Neuronal stem cell (in vitro differentiated cells): ENCODE data around the gene IGSF21.
A peak's percentile ranks its signal among the peaks of the same experiment; 100 is the strongest.

Experiments used
- DNase-seq: peaks from one replicate; pipeline ENCODE4 v3.0.0-alpha.2; 2013; ENCODE audit warnings: low spot score
- H2AFZ ChIP-seq: one replicate; pipeline ENCODE4 v1.6.1; 2013; ENCODE audit warnings: mild to moderate bottlenecking, low read length, inconsistent platforms
- H2AK5ac ChIP-seq: 2 replicates; pipeline ENCODE4 v1.6.1; 2013; ENCODE audit warnings: low read depth, mild to moderate bottlenecking, inconsistent platforms, low read length, moderate library complexity, mixed read lengths
- H2BK120ac ChIP-seq: 2 replicates; pipeline ENCODE4 v1.6.1; 2013; ENCODE audit warnings: low read depth, mild to moderate bottlenecking, inconsistent platforms, low read length, moderate library complexity, mixed read lengths
- H2BK12ac ChIP-seq: one replicate; pipeline ENCODE4 v1.6.1; 2013; ENCODE audit warnings: low read length, inconsistent platforms
- H2BK15ac ChIP-seq: 2 replicates; pipeline ENCODE4 v1.6.1; 2013; ENCODE audit warnings: mild to moderate bottlenecking, low read length, inconsistent platforms, mixed read lengths
- H2BK5ac ChIP-seq: one replicate; pipeline ENCODE4 v1.6.1; 2013; ENCODE audit warnings: inconsistent platforms, mild to moderate bottlenecking, low read length, moderate library complexity
- H3K14ac ChIP-seq: one replicate; pipeline ENCODE4 v1.6.1; 2013; ENCODE audit warnings: low read length, inconsistent platforms
- H3K18ac ChIP-seq: 2 replicates; pipeline ENCODE4 v1.6.1; 2013; ENCODE audit warnings: low read length, inconsistent platforms
- H3K23ac ChIP-seq: 2 replicates; pipeline ENCODE4 v1.6.1; 2013; ENCODE audit warnings: low read depth, mild to moderate bottlenecking, mixed read lengths, low read length, inconsistent platforms; ENCODE audit not compliant: poor library complexity
- H3K27ac ChIP-seq: replicated peaks from 3 replicates; pipeline ENCODE4 v1.5.1; 2013; ENCODE audit warnings: low read length, inconsistent platforms
- H3K27me3 ChIP-seq, 3 experiments: 2 replicates each; pipeline ENCODE4 v1.6.1; 2013; ENCODE audit warnings: low read length in 3 of 3, mild to moderate bottlenecking in 2 of 3, inconsistent platforms in 1 of 3, low read depth in 1 of 3, mixed read lengths in 1 of 3, moderate library complexity in 1 of 3; ENCODE audit not compliant: control insufficient read depth in 3 of 3, insufficient read depth in 3 of 3
- H3K36me3 ChIP-seq, 2 donors: replicated peaks in 1 of 2; 2 replicates each; pipeline ENCODE4 v1.6.1; 2013; ENCODE audit warnings: low read length in 2 of 2; ENCODE audit not compliant: control insufficient read depth in 2 of 2, insufficient read depth in 2 of 2
- H3K4ac ChIP-seq: 2 replicates; pipeline ENCODE4 v1.6.1; 2013; ENCODE audit warnings: inconsistent platforms, mild to moderate bottlenecking, low read length, moderate library complexity
- H3K4me1 ChIP-seq, 2 donors: 1 replicate in 1 of 2; 2 replicates in 1 of 2; pipeline ENCODE4 v1.6.1; 2013; ENCODE audit warnings: low read length in 2 of 2, low read depth in 1 of 2; ENCODE audit not compliant: control insufficient read depth in 2 of 2, insufficient read depth in 1 of 2
- H3K4me2 ChIP-seq: one replicate; pipeline ENCODE4 v1.6.1; 2013; ENCODE audit warnings: mild to moderate bottlenecking, low read length, inconsistent platforms; ENCODE audit not compliant: insufficient read depth, poor library complexity, severe bottlenecking
- H3K4me3 ChIP-seq, 2 donors: 2 replicates each; pipeline ENCODE4 v1.5.1; 2013; ENCODE audit warnings: low read length in 2 of 2, mild to moderate bottlenecking in 2 of 2, inconsistent platforms in 1 of 2, moderate library complexity in 1 of 2
- H3K79me1 ChIP-seq: one replicate; pipeline ENCODE4 v1.6.1; 2013; ENCODE audit warnings: low read depth, mild to moderate bottlenecking, inconsistent platforms, low read length, moderate library complexity
- H3K9ac ChIP-seq: one replicate; pipeline ENCODE4 v1.6.1; 2013; ENCODE audit warnings: mild to moderate bottlenecking, low read depth, low read length, inconsistent platforms; ENCODE audit not compliant: poor library complexity
- H3K9me3 ChIP-seq, 2 donors: replicated peaks in 1 of 2; 2 replicates each; pipeline versions ENCODE3 to v1.6.1; 2013; ENCODE audit warnings: low read length in 2 of 2, mild to moderate bottlenecking in 2 of 2, inconsistent platforms in 1 of 2, low read depth in 1 of 2, mixed read lengths in 1 of 2, moderate library complexity in 1 of 2; ENCODE audit not compliant: control insufficient read depth in 2 of 2, insufficient read depth in 1 of 2
- H4K8ac ChIP-seq: one replicate; pipeline ENCODE4 v1.6.1; 2013; ENCODE audit warnings: low read depth, mild to moderate bottlenecking, inconsistent platforms, low read length, moderate library complexity
- H4K91ac ChIP-seq: one replicate; pipeline ENCODE4 v1.6.1; 2013; ENCODE audit warnings: low read length, low read depth, mild to moderate bottlenecking, inconsistent platforms; ENCODE audit not compliant: poor library complexity
- WGBS, 2 donors: extraction: QIAGEN DNeasy Blood & Tissue Kit; methylation state at CpG; one replicate each; pipeline ENCODE4 v1.1.7; 2013; ENCODE audit warnings: missing lambda C conversion rate in 2 of 2, mixed read lengths in 1 of 2; ENCODE audit not compliant: insufficient read length in 2 of 2, insufficient replicate concordance in 1 of 2; ENCODE audit errors: extremely low coverage in 2 of 2; 5-methylcytosine and 5-hydroxymethylcytosine counted together

The IGSF21 gene

DNA sequence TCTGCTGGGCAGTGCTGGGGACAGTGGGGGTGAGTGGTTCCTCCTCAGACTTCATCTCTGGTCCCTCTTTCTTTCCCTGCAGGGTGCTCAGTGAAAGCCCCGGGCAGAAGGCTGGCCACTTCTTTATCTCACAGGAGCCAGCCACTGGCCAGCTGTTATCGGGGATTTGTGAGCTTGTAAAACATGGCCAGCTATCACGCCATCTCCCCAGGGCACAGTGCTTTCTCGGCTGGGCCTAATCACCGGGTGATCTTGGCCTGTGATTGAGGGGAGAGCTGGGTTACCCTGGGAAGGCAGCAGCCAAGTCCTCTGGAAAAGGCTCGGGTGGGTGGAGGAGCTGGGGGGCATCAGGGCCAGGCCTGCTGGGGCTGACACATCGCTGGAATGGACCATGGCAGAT is 83.0 kb downstream of the IGSF21 start:
- Histone ChIP-seq H2AK5ac (no peak overlapping the region), H2BK12ac (no peak overlapping the region), H3K9me3 (no peaks in the 10 kb centered on the region), H4K8ac (no peak overlapping the region), H3K9ac (peak overlapping the region; percentile 1), H4K91ac (no peak overlapping the region), H3K23ac (no peak overlapping the region), H3K4ac (no peak overlapping the region), H3K4me1 (peaks cover 0 to 8% of the 10 kb centered on the region in 2 donors), H2AFZ (no peak overlapping the region), H3K79me1 (no peaks in the 10 kb centered on the region), H3K36me3 (no peaks in the 10 kb centered on the region), H3K27me3 (peaks cover 0 to 2% (median 0%) of the 10 kb centered on the region in 3 experiments), H3K14ac (peak overlapping the region; percentile 58), H3K18ac (peak overlapping the region; percentile 68), H2BK15ac (no peak overlapping the region), H2BK120ac (peak overlapping the region; percentile 41), H3K4me3 (no peak overlapping the region), H2BK5ac (no peak overlapping the region), H3K27ac (no peak overlapping the region), H3K4me2 (no peak overlapping the region)
- WGBS, 2 donors, result no CpG with 5 or more reads among the region's 7 CpGs
- no peak for DNase-seq

DNA sequence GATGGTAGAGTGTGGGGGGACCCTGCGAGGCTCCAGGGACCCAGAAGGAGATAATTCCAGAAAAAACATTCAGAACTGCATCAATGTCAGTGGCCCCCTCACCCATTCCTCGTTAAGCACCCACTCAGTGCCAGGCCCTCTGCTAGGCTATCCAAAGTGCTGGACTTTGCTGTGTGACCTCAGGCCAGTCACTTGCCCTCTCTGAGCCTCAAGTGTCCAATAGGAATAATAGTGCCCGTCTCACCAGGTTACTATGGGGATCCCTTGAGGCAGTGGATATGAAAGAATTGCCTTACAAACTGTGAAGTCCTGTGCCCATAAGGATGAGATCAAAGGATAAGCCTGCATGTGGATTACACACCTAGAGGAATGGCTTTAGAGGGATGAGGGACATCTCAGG is 83.4 kb downstream of the IGSF21 start:
- Histone ChIP-seq H2BK120ac (peak overlapping the region; percentile 41), H2AK5ac (no peak overlapping the region), H2BK15ac (no peak overlapping the region), H3K36me3 (no peaks in the 10 kb centered on the region), H3K27ac (no peak overlapping the region), H3K18ac (no peak overlapping the region), H3K27me3 (peaks cover 0 to 7% (median 0%) of the 10 kb centered on the region in 3 experiments), H2BK5ac (no peak overlapping the region), H4K8ac (no peak overlapping the region), H3K9ac (no peak overlapping the region), H3K4me2 (no peak overlapping the region), H3K14ac (no peak overlapping the region), H2BK12ac (no peak overlapping the region), H3K4me3 (no peak overlapping the region), H3K9me3 (no peaks in the 10 kb centered on the region), H3K79me1 (no peaks in the 10 kb centered on the region), H3K4me1 (peaks cover 0 to 8% of the 10 kb centered on the region in 2 donors), H4K91ac (no peak overlapping the region), H3K23ac (no peak overlapping the region), H3K4ac (no peak overlapping the region), H2AFZ (no peak overlapping the region)
- WGBS, 2 donors, result no CpG with 5 or more reads among the region's 3 CpGs
- DNase-seq, result no peak

- Histone ChIP-seq H2BK12ac (no peak overlapping the region), H4K91ac (no peak overlapping the region), H2AFZ (no peak overlapping the region), H2BK5ac (no peak overlapping the region), H3K23ac (no peak overlapping the region), H3K4me2 (no peak overlapping the region), H3K18ac (peak overlapping the region; percentile 84), H3K4me1 (peaks cover 0 to 8% of the 10 kb centered on the region in 2 donors), H3K9me3 (no peaks in the 10 kb centered on the region), H2BK120ac (no peak overlapping the region), H2BK15ac (peak overlapping the region; percentile 50), H4K8ac (no peak overlapping the region), H3K27me3 (peaks cover 0 to 7% (median 0%) of the 10 kb centered on the region in 3 experiments), H3K36me3 (no peaks in the 10 kb centered on the region), H3K9ac (no peak overlapping the region), H3K4me3 (no peak overlapping the region), H2AK5ac (peak overlapping the region; percentile 73), H3K4ac (no peak overlapping the region), H3K14ac (no peak overlapping the region), H3K79me1 (no peaks in the 10 kb centered on the region), H3K27ac (no peak overlapping the region)
- DNase-seq, result no peak
- WGBS, 2 donors, result no CpG with 5 or more reads among the region's 18 CpGs
Measured at GRCh38 chr1:18191481-18192155, 84.0 kb downstream of the IGSF21 start.

- Histone ChIP-seq H3K27me3 (peaks cover 0 to 7% (median 0%) of the 10 kb centered on the region in 3 experiments), H3K14ac (no peak overlapping the region), H2BK12ac (no peak overlapping the region), H3K4me2 (no peak overlapping the region), H4K91ac (no peak overlapping the region), H3K27ac (no peak overlapping the region), H2BK15ac (no peak overlapping the region), H2AFZ (no peak overlapping the region), H3K4me1 (peaks cover 0 to 8% of the 10 kb centered on the region in 2 donors), H3K23ac (no peak overlapping the region), H3K4ac (no peak overlapping the region), H3K4me3 (no peak overlapping the region), H3K18ac (peak overlapping the region; percentile 68), H4K8ac (no peak overlapping the region), H3K9me3 (no peaks in the 10 kb centered on the region), H3K9ac (no peak overlapping the region), H3K36me3 (no peaks in the 10 kb centered on the region), H2BK5ac (no peak overlapping the region), H2AK5ac (peak overlapping the region; percentile 73), H3K79me1 (no peaks in the 10 kb centered on the region), H2BK120ac (no peak overlapping the region)
- no CpG with 5 or more reads among the region's 4 CpGs for WGBS, 2 donors
- no peak for DNase-seq
Measured at GRCh38 chr1:18192182-18192581, 84.6 kb downstream of the IGSF21 start.
